Activated CD4-positive, alpha-beta T cell treated with anti-CD3 and anti-CD28 coated beads, Interleukin-2, amount 10 ng/mL, durations not matched to agents 24 days and 14 days (primary cell): ENCODE data around the gene MAPK8IP2. TPM values are rescaled to one million over a fixed set of nuclear protein-coding genes. Genes with fewer than 3 reads are reported as not detected.

Experiments used
- DNase-seq: peaks from one replicate; pipeline ENCODE4 v3.0.0; 2022
- H3K27ac Mint-ChIP-seq: one replicate; pipeline ENCODE4 v1.8.0; 2022; ENCODE audit warnings: mild to moderate bottlenecking, mixed read lengths
- H3K27me3 Mint-ChIP-seq: one replicate; pipeline ENCODE4 v1.8.0; 2022; ENCODE audit warnings: mixed read lengths
- H3K36me3 Mint-ChIP-seq: one replicate; pipeline ENCODE4 v1.8.0; 2022; ENCODE audit warnings: low read depth, mild to moderate bottlenecking, mixed read lengths
- H3K4me1 Mint-ChIP-seq: one replicate; pipeline ENCODE4 v1.8.0; 2021; ENCODE audit warnings: mixed read lengths
- H3K4me3 Mint-ChIP-seq: one replicate; pipeline ENCODE4 v1.8.0; 2022; ENCODE audit warnings: mild to moderate bottlenecking, moderate library complexity, mixed read lengths
- H3K9me3 Mint-ChIP-seq: one replicate; pipeline ENCODE4 v1.8.0; 2021; ENCODE audit warnings: mixed read lengths
- intact Hi-C: fragments of 100-400 bp; cut with micrococcal nuclease; formaldehyde crosslinking; loops from one replicate; pipeline ENCODE4 v1.15.1; 2023
- total RNA-seq: library from RNA; stranded (reverse); gene quantifications from 2 replicates; pipeline ENCODE4 v1.2.3, GENCODE V29; 2022

MAPK8IP2 gene
- total RNA-seq, 1 donor from 2014 or later = 0.19 TPM

DNA sequence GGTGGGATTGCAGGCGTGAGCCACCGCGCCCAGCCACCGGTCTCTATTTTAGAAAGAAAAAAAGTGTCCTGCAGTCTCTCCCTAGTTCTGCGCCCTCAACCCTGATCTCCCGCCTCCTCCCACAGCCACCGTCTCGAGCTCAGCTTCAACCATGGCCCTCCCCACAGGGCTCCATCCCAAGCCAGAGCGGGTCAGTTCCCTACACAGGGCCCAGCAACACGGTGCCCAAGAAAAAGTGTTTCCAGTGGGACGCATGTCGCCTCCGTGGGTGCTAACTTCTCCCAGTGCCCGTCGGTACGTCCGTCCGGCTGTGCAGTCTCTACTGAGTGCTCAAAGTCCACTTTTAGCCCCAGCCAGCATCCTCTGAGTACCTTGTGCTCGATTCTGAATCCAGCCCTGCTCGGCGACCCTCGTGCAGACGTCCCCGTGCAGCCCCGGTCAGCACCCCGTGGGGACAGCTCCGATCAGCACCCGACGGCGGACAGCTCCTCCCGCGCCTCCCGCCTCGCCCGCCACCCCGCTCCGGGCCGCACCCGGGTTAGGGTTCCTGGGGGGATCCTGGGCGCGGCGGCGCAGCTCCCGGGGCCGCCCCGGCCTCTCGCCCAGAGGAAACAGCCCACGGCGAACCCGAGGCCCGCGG is 657 bp upstream of the MAPK8IP2 start:
- DNase-seq = peak; percentile 93
- Mint-ChIP-seq H3K27ac (no peak overlapping the region), H3K27me3 (peaks cover 39% of the 10 kb centered on the region), H3K9me3 (no peaks in the 10 kb centered on the region), H3K4me3 (peak overlapping the region; percentile 67), H3K4me1 (peaks cover 11% of the 10 kb centered on the region), H3K36me3 (peaks cover 6% of the 10 kb centered on the region)
- intact Hi-C loops = no loop called here

DNA sequence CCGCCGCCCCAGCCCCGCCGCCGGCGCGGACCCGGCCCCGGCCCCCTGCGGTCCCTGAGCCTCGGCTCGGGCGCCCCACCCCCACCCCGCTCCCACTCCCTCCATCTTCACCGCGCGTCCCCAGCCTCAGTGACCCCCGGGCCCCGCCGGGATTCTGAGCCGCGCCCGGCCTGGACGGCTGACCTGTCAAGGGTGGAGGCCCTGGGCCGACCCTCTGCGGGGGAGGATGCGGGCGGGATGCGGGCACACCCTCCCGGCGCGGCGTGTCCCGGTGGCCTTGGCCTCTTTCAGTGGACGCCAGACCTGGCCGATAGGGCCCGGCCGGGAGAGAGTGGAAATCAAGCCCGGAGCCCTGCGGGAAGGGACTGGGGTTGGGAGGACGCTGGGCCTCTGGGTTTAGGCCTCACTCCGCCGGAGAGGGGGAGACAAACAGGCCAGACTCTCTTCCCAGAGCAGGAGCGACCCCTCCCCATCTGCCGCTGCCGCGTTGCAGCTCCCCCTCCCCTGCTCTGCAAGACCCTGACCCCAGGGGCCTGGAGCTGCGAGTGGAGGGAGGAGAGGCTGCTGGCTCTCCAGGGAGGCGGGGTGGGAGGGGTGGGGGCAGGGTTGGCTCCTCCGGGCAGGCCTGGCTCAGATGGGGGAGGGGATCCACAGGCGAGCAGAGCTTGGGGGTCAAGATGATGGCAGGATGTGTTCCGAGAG is 525 bp downstream of the MAPK8IP2 start:
- Mint-ChIP-seq H3K4me1 (peaks cover 11% of the 10 kb centered on the region), H3K4me3 (peak overlapping the region; percentile 75), H3K9me3 (no peaks in the 10 kb centered on the region), H3K27me3 (peaks cover 44% of the 10 kb centered on the region), H3K27ac (no peak overlapping the region), H3K36me3 (peaks cover 6% of the 10 kb centered on the region)
- DNase-seq = no peak
- intact Hi-C loops = no loop called here

DNA sequence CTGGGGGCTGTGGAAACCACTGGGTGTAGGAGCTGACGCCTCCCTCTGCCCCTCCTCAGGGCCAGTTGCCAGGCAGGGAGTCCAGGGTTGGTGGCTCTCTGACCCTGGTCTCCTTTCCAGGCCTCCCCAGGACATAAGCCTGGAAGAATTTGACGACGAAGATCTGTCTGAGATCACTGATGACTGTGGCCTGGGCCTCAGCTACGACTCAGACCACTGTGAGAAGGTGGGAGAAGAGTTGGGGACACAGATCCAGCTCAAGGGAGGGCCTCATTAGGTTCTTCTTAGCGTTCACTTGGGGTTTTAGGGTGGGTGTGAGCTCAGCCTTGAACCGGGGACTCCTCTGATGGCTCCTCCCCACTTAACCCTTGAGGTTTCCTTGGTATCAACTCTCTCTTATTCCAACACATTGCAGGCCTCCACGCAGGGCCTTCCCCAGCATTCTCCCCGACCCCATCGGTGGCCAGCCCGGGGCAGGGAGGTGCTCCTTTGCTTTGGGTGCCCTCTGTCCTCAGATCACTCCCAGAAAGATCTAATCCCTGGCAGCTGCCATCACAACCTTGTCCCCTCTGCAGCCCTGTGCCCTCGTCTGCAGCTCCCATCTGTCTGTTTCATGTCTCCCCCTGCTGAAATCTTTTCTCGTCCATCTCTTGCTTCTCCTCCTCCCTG is 1.2 kb downstream of the MAPK8IP2 start:
- no peak for DNase-seq
- H3K4me3 Mint-ChIP-seq = peak overlapping the region; percentile 75
- peaks cover 6% of the 10 kb centered on the region for H3K36me3 Mint-ChIP-seq
- peak overlapping the region; percentile 32 for H3K27ac Mint-ChIP-seq
- peaks cover 11% of the 10 kb centered on the region for H3K4me1 Mint-ChIP-seq
- intact Hi-C loops = no loop called here
- no peaks in the 10 kb centered on the region for H3K9me3 Mint-ChIP-seq
- peaks cover 43% of the 10 kb centered on the region for H3K27me3 Mint-ChIP-seq

DNA sequence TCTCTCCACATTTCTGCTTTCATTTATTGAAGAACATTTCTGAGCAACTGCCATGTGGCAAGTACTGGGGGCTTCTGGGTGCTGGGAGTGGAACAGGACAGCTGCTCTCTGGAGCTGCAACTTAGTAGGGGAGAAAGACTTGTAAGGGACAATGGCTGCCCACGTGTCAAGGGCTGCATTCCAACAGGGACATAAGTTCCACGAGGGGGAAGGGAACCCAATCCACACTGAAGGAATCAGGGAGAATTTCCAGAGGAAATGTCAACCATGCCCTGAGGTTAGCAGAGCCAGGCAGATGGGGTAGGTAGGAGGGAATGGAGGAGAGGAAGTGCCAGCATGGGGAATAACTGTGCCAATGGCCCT is 1.7 kb downstream of the MAPK8IP2 start:
- Mint-ChIP-seq H3K4me3 (peak overlapping the region; percentile 75), H3K27me3 (peaks cover 41% of the 10 kb centered on the region), H3K4me1 (peaks cover 11% of the 10 kb centered on the region)

DNA sequence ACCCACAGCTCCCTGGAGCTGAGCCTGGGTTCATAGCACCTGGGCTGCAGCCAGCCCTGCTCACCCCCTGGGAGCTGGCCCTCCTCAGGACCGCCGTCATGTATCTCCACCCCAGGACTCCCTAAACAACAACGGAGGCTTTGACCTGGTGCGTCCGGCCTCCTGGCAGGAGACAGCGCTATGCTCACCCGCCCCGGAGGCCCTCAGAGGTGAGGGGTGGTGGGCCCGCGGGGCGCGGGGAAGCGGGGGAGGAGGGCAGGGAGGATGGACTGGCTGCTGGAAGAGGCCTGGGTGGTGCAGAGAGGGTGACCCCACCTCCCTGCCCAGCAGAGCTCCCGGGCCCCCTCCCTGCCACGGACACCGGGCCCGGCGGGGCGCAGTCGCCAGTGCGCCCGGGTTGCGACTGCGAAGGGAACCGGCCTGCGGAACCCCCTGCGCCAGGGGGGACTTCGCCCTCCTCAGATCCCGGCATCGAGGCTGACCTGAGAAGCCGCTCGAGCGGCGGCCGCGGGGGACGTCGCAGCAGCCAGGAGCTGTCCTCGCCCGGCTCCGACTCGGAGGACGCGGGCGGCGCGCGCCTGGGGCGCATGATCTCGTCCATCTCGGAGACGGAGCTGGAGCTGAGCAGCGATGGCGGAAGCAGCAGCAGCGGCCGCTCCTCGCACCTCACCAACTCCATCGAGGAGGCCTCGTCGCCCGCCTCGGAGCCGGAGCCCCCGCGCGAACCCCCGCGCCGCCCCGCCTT is 3.1 kb downstream of the MAPK8IP2 start:
- Mint-ChIP-seq H3K9me3 (no peaks in the 10 kb centered on the region), H3K4me1 (peaks cover 11% of the 10 kb centered on the region), H3K27me3 (peaks cover 34% of the 10 kb centered on the region), H3K36me3 (peaks cover 6% of the 10 kb centered on the region), H3K27ac (no peak overlapping the region), H3K4me3 (no peak overlapping the region)
- DNase-seq = no peak
- intact Hi-C loops = no loop called here

More for the DNA sequence above, 1.7 kb downstream of the MAPK8IP2 start:
- no peaks in the 10 kb centered on the region for H3K9me3 Mint-ChIP-seq
- H3K36me3 Mint-ChIP-seq = peaks cover 6% of the 10 kb centered on the region
- H3K27ac Mint-ChIP-seq = no peak overlapping the region
- no peak for DNase-seq
- intact Hi-C loops = no loop called here

DNA sequence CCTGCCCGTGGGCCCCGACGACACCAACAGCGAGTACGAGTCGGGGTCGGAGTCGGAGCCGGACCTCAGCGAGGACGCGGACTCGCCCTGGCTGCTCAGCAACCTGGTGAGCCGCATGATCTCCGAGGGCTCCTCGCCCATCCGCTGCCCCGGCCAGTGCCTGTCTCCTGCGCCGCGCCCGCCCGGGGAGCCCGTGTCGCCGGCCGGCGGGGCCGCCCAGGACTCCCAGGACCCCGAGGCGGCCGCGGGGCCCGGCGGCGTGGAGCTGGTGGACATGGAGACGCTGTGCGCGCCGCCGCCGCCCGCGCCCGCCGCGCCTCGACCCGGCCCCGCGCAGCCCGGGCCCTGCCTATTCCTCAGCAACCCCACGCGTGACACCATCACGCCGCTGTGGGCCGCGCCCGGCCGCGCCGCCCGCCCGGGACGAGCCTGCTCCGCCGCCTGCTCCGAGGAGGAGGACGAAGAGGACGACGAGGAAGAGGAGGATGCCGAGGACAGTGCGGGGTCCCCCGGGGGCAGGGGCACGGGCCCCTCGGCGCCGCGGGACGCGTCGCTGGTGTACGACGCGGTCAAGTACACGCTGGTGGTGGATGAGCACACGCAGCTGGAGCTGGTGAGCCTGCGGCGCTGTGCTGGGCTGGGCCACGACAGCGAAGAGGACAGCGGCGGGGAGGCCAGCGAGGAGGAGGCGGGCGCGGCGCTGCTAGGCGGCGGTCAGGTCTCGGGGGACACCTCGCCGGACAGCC is 3.8 kb downstream of the MAPK8IP2 start:
- no peak overlapping the region for H3K27ac Mint-ChIP-seq
- no peak overlapping the region for H3K4me3 Mint-ChIP-seq
- H3K9me3 Mint-ChIP-seq = no peaks in the 10 kb centered on the region
- DNase-seq = no peak
- peaks cover 37% of the 10 kb centered on the region for H3K27me3 Mint-ChIP-seq
- intact Hi-C loops = no loop called here
- H3K4me1 Mint-ChIP-seq = peaks cover 11% of the 10 kb centered on the region
- peaks cover 6% of the 10 kb centered on the region for H3K36me3 Mint-ChIP-seq

DNA sequence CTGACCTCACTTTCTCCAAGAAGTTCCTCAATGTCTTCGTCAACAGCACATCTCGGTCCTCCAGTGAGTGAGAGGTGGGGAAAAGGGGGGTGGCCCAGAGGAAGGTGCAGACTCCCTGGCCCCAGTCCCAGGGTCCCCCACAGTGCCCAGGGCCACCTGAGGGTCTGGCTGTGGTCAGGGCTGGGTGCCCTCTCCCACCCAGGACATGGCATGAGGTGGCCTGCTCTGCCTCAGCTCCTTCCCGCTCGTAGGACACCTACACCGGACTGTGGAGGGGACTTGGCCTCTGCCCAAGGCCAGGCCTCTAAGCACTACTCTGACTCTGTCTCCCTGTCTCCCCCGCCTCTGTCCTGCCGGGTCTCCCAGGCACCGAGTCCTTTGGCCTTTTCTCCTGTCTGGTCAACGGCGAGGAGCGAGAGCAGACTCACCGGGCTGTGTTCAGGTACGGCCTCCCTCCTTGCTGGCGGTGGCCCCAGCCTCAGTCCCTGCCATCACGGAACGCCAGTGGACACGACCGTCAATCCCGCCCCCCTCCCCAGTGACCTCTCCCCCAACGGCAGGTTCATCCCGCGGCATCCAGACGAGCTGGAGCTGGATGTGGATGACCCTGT is 4.5 kb downstream of the MAPK8IP2 start:
- peaks cover 3% of the 10 kb centered on the region for H3K36me3 Mint-ChIP-seq
- H3K9me3 Mint-ChIP-seq = no peaks in the 10 kb centered on the region
- no peak for DNase-seq
- no peak overlapping the region for H3K27ac Mint-ChIP-seq
- peaks cover 8% of the 10 kb centered on the region for H3K4me1 Mint-ChIP-seq
- H3K4me3 Mint-ChIP-seq = no peak overlapping the region
- intact Hi-C loops = no loop called here
- H3K27me3 Mint-ChIP-seq = peaks cover 33% of the 10 kb centered on the region

DNA sequence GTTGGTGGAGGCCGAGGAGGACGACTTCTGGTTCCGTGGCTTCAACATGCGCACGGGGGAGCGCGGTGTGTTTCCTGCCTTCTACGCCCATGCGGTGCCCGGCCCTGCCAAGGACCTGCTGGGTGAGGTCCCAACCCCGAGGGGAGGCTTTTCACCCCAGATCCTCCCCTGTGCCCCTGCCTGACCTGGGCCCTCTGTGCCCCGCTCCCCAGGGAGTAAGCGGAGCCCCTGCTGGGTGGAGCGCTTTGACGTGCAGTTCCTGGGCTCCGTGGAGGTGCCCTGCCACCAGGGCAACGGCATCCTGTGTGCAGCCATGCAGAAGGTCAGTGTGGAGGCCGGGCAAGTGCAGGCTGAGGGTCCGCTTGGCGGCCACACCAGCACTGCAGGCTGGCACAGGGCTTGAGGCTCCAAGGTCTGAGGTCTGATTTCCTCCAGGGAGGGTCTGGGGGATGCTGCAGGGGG is 5.1 kb downstream of the MAPK8IP2 start:
- intact Hi-C loops = no loop called here
- H3K9me3 Mint-ChIP-seq = no peaks in the 10 kb centered on the region
- no peak overlapping the region for H3K4me3 Mint-ChIP-seq
- H3K36me3 Mint-ChIP-seq = peaks cover 3% of the 10 kb centered on the region
- peaks cover 34% of the 10 kb centered on the region for H3K27me3 Mint-ChIP-seq
- no peak for DNase-seq
- peaks cover 8% of the 10 kb centered on the region for H3K4me1 Mint-ChIP-seq
- H3K27ac Mint-ChIP-seq = no peak overlapping the region

DNA sequence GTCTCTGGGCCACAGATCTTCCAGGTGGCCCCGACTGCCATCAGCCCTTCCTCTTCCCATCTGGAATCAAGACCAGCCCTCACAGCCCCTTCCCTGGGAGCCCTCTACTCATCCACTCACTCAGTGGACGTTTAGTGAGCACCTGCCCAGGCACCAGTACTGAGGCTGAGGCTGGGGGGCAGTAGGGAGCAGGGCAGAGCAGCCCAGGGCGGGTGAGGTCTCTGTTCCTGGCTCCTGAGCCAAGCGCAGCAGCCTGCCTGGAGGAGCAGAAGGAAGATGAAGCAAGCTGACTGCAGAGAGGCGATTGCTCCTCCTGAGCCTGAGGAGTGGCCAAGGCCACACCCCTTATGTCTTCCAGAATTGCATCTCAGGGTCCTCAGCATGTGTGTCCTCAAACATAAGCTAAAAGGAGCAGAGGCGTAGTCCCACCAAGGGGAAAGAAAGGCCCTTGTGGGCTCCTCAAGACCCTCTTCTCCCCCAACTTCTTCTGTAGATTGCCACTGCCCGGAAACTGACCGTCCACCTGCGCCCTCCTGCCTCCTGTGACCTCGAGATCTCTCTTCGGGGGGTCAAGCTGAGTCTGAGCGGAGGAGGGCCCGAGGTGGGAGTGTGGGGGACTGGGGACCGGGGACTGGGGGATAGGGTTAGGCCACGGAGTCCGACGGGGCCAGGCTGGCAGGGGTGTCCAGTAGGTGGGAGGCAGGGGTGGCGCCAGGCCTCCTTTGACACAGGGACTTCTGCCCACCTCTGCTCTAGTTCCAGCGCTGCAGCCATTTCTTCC is 5.8 kb downstream of the MAPK8IP2 start:
- intact Hi-C loops = no loop called here
- Mint-ChIP-seq H3K27me3 (peaks cover 36% of the 10 kb centered on the region), H3K9me3 (no peaks in the 10 kb centered on the region), H3K4me3 (no peak overlapping the region), H3K27ac (no peak overlapping the region), H3K36me3 (peaks cover 3% of the 10 kb centered on the region), H3K4me1 (peaks cover 8% of the 10 kb centered on the region)
- no peak for DNase-seq

DNA sequence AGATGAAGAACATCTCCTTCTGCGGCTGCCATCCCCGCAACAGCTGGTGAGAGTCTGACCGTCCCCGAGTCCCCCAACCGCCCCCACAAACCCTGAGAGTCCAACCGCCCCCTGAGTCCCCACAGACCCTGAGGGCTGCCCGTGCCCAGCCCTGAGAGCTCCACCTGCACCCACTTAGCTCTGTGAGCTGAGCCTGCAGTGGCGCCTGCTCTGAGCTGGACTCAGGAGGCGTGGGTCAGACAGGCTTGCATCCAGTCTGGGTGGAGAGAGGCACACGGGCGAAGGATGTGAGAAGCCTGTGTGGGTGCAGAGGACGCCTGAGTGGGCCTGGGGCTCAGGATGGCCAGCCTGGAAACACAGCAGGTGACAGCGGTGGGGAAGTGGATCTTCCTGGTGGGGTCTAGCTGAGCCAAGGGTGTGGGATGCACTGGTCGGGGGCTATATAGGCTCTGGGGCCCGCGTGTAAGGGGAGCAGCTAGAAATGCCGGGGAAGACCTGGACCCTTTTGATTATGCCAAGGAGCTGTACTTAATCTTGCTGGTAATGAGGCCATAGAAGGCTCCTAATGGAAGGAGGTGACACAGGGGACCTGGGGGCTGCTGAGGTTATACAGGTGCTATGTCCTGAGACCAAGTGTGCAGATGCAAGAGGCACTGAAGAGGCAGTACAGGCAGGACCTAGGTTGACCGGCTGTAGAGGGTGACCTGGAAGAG is 6.5 kb downstream of the MAPK8IP2 start:
- H3K9me3 Mint-ChIP-seq = no peaks in the 10 kb centered on the region

DNA sequence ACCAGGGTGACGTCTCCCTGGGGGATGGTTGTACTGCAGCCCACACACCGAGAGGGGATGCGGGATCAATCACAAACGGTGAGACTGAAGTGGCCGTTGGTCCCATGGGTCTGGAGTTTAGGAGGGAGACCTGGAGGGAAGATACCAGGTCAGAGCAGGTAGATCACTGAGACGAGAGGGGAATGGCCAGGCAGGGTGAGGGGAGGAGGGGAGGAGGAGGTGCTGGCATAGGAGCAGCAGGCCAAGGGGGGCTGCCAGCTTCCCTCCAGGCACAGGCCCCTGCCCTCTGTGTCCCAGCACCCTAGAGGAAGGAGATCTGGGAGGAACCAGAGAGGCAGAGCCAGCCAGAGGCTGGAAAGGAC is 7.0 kb downstream of the MAPK8IP2 start:
- peaks cover 28% of the 10 kb centered on the region for H3K27me3 Mint-ChIP-seq
- DNase-seq = no peak
- H3K9me3 Mint-ChIP-seq = no peaks in the 10 kb centered on the region
- intact Hi-C loops = no loop called here
- peaks cover 4% of the 10 kb centered on the region for H3K4me1 Mint-ChIP-seq
- no peaks in the 10 kb centered on the region for H3K36me3 Mint-ChIP-seq
- no peak overlapping the region for H3K4me3 Mint-ChIP-seq
- no peak overlapping the region for H3K27ac Mint-ChIP-seq

More for the DNA sequence above, 6.5 kb downstream of the MAPK8IP2 start:
- H3K27ac Mint-ChIP-seq = no peak overlapping the region
- peaks cover 2% of the 10 kb centered on the region for H3K4me1 Mint-ChIP-seq
- DNase-seq = no peak
- H3K36me3 Mint-ChIP-seq = no peaks in the 10 kb centered on the region
- H3K4me3 Mint-ChIP-seq = no peak overlapping the region
- intact Hi-C loops = no loop called here
- H3K27me3 Mint-ChIP-seq = peaks cover 29% of the 10 kb centered on the region
